ENCODE measurements around the gene PDAP1.

PDAP1 gene

DNA sequence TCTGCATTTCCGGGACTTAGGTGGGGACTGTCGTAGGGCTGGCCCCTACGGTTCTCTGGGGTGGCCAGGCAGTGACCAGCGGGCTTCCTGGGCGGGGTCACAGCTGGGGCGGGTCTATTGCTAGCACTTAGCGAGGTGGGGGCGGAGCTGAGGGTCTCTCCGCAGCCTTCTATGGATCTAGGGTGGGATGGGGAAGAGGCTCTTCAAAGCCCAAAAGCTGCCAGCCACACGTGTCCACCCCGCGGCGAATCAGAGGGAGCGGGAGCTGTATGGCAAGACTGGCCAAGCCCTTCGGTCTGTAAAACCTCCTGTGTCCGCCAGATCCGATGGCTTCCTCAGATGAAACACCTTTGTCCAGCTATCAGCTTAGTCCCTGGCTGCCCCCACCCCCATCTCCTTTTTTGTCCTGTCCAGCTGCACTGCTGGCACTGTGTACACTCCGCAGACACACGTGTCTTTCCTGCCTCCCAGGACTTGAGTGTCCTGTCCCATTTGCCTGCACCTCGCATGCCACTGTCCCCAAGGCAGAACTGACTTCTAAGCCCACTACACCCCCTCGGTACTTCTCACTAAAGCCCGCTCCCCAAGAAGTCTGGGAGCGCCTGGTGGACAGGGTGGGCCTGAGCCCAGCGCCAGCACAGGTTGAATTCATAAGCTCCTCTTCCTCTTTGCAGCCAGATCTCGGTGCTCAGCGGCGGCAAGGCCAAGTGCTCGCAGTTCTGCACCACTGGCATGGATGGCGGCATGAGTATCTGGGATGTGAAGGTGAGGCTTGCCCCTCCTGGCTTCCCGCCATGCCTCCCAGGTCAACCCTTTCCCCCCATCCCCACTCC, 14.8 kb downstream of the PDAP1 start:
- H3K27me3 ChIP-seq (ENCODE audit: low read depth, low read length) = no peaks in the 10 kb centered on the region
- H4K20me1 ChIP-seq (ENCODE audit: insufficient read depth, low read length) = peaks cover 17% of the 10 kb centered on the region; the same call in 1 of the 2 replicates
- TF ChIP-seq CTCF (IDR thresholded peaks at IDR 0.05; ENCODE audit: low read depth, low read length) = no peak
- no peak for TF ChIP-seq EZH2phosphoT487 (IDR thresholded peaks at IDR 0.05; ENCODE audit: low read depth)
- H3K4me1 ChIP-seq (ENCODE audit: low read length) = peaks cover 6% of the 10 kb centered on the region; the same call in 1 of the 2 replicates
- no peaks in the 10 kb centered on the region for H3K9me3 ChIP-seq (ENCODE audit: insufficient read depth, low read length)
- peaks cover 6% of the 10 kb centered on the region; the same call in 1 of the 2 replicates for H3K79me2 ChIP-seq (ENCODE audit: low read length)
- H3K4me2 ChIP-seq (ENCODE audit: low read length) = no peak overlapping the region
- H3K27ac ChIP-seq (ENCODE audit: low read length) = no peak overlapping the region
- H2AFZ ChIP-seq (ENCODE audit: low read depth, low read length) = no peak overlapping the region
- H3K36me3 ChIP-seq (replicated peaks; ENCODE audit: low read depth, low read length) = peaks cover 65% of the 10 kb centered on the region
- H3K4me3 ChIP-seq (ENCODE audit: low read length) = no peak overlapping the region
- H3K9ac ChIP-seq (ENCODE audit: low read length) = no peak overlapping the region

DNA sequence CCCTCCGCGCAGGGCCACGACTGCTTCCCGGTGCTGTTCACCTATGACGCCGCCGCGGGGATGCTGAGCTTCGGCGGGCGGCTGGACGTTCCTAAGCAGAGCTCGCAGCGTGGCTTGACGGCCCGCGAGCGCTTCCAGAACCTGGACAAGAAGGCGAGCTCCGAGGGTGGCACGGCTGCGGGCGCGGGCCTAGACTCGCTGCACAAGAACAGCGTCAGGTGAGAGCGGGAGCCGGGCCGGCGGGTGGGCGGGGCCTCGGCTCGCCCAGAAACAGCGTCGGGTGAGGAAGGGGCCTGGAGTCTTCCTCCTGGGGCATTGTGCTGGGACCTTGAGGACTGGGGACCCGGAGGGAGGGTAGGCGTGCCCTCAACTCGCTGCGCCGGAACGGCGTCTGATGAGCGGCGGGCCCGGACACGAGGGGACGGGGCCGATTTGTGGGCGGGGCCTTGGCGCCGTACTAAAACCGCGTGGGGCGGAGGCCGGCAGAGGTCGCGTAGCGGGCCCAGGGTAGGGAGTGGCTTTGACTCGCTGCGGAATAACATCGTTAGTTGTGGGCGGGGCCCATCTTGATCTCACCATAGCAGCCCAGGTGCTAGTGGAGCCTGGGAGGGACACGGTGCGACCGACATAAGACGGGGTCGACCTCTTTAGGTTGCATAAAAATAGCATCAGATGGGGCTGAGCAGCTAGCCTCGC, 15.6 kb downstream of the PDAP1 start:
- Histone ChIP-seq H2AFZ (ENCODE audit: low read depth, low read length) (no peak overlapping the region), H3K4me2 (ENCODE audit: low read length) (peak overlapping the region; percentile 44), H3K27ac (ENCODE audit: low read length) (peak overlapping the region; percentile 13; the same call in 1 of the 2 replicates), H4K20me1 (ENCODE audit: insufficient read depth, low read length) (peaks cover 17% of the 10 kb centered on the region; the same call in 1 of the 2 replicates), H3K79me2 (ENCODE audit: low read length) (peaks cover 6% of the 10 kb centered on the region; the same call in 1 of the 2 replicates), H3K9me3 (ENCODE audit: insufficient read depth, low read length) (no peaks in the 10 kb centered on the region), H3K36me3 (replicated peaks; ENCODE audit: low read depth, low read length) (peaks cover 66% of the 10 kb centered on the region), H3K9ac (ENCODE audit: low read length) (no peak overlapping the region; the same call in 1 of the 2 replicates), H3K4me3 (ENCODE audit: low read length) (peak overlapping the region; percentile 49), H3K27me3 (ENCODE audit: low read depth, low read length) (no peaks in the 10 kb centered on the region), H3K4me1 (ENCODE audit: low read length) (peaks cover 6% of the 10 kb centered on the region; the same call in 1 of the 2 replicates)
- no peak for TF ChIP-seq EZH2phosphoT487 (IDR thresholded peaks at IDR 0.05; ENCODE audit: low read depth)
- no peak for TF ChIP-seq CTCF (IDR thresholded peaks at IDR 0.05; ENCODE audit: low read depth, low read length)

GRCh38 chr7:99392046-99392445, 16.4 kb downstream of the PDAP1 start:
- no peak overlapping the region for H2AFZ ChIP-seq (ENCODE audit: low read depth, low read length)
- peaks cover 6% of the 10 kb centered on the region; the same call in 1 of the 2 replicates for H3K4me1 ChIP-seq (ENCODE audit: low read length)
- peaks cover 60% of the 10 kb centered on the region for H3K36me3 ChIP-seq (replicated peaks; ENCODE audit: low read depth, low read length)
- H3K9me3 ChIP-seq (ENCODE audit: insufficient read depth, low read length) = no peaks in the 10 kb centered on the region
- H3K79me2 ChIP-seq (ENCODE audit: low read length) = peaks cover 6% of the 10 kb centered on the region; the same call in 1 of the 2 replicates
- no peaks in the 10 kb centered on the region for H3K27me3 ChIP-seq (ENCODE audit: low read depth, low read length)
- peaks cover 17% of the 10 kb centered on the region; the same call in 1 of the 2 replicates for H4K20me1 ChIP-seq (ENCODE audit: insufficient read depth, low read length)
- no peak overlapping the region; the same call in 1 of the 2 replicates for H3K9ac ChIP-seq (ENCODE audit: low read length)
- H3K27ac ChIP-seq (ENCODE audit: low read length) = no peak overlapping the region
- H3K4me2 ChIP-seq (ENCODE audit: low read length) = peak overlapping the region; percentile 44
- TF ChIP-seq EZH2phosphoT487 (IDR thresholded peaks at IDR 0.05; ENCODE audit: low read depth) (no peak), CTCF (IDR thresholded peaks at IDR 0.05; ENCODE audit: low read depth, low read length) (no peak)
- H3K4me3 ChIP-seq (ENCODE audit: low read length) = peak overlapping the region; percentile 49

Measured in OCI-LY3 (cell line).